Activated naive CD4-positive, alpha-beta T cell treated with anti-CD3 and anti-CD28 coated beads, Interleukin-2, amount 10 ng/mL, durations not matched to agents 7 days and 5 days (primary cell): ENCODE results near the gene VSTM2L.

Source experiments
- CTCF ChIA-PET: fragments of 350-600 bp; sonication (Branson Sonifier 250); formaldehyde crosslinking; loops from one replicate; lab custom pipeline; 2021; ENCODE audit warnings: antibody characterized with exemption; lab: Charles Lee
- DNase-seq: peaks from one replicate; pipeline ENCODE4 v3.0.0-alpha.2; 2020
- H3K27ac Mint-ChIP-seq: one replicate; pipeline ENCODE4 v1.8.0; 2021; ENCODE audit warnings: mild to moderate bottlenecking, moderate library complexity, mixed read lengths
- H3K27me3 Mint-ChIP-seq: one replicate; pipeline ENCODE4 v1.8.0; 2021; ENCODE audit warnings: mild to moderate bottlenecking, mixed read lengths
- H3K36me3 Mint-ChIP-seq: one replicate; pipeline ENCODE4 v1.8.0; 2021; ENCODE audit warnings: mixed read lengths
- H3K4me1 Mint-ChIP-seq: one replicate; pipeline ENCODE4 v1.8.0; 2021; ENCODE audit warnings: mixed read lengths
- H3K4me3 Mint-ChIP-seq: one replicate; pipeline ENCODE4 v1.8.0; 2021; ENCODE audit warnings: mild to moderate bottlenecking, moderate library complexity, mixed read lengths
- H3K9me3 Mint-ChIP-seq: one replicate; pipeline ENCODE4 v1.8.0; 2021; ENCODE audit warnings: mixed read lengths

VSTM2L gene

DNA sequence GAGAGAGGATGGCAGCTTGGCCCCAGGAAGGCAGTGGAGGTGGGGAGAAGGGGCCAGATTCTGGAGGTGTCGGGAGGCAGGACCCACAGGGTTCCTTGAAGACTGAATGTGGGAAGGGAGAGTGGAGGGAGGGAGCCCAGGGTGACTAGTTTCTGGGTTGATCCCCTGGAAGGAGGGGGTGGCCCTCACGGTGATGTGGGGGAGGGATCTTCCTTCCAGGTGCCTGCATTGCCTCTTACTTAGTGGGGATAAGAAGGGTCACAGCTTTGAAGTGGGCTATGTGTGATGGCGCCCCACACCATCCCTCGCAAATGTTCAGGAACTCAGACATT is 26.7 kb downstream of the VSTM2L start:
- H3K9me3 Mint-ChIP-seq, result no peaks in the 10 kb centered on the region
- no peak overlapping the region for H3K27ac Mint-ChIP-seq
- no peaks in the 10 kb centered on the region for H3K36me3 Mint-ChIP-seq
- peaks cover 16% of the 10 kb centered on the region for H3K27me3 Mint-ChIP-seq
- no peaks in the 10 kb centered on the region for H3K4me1 Mint-ChIP-seq
- H3K4me3 Mint-ChIP-seq, result no peak overlapping the region
- CTCF ChIA-PET, result no interaction called here
- DNase-seq, result no peak

DNA sequence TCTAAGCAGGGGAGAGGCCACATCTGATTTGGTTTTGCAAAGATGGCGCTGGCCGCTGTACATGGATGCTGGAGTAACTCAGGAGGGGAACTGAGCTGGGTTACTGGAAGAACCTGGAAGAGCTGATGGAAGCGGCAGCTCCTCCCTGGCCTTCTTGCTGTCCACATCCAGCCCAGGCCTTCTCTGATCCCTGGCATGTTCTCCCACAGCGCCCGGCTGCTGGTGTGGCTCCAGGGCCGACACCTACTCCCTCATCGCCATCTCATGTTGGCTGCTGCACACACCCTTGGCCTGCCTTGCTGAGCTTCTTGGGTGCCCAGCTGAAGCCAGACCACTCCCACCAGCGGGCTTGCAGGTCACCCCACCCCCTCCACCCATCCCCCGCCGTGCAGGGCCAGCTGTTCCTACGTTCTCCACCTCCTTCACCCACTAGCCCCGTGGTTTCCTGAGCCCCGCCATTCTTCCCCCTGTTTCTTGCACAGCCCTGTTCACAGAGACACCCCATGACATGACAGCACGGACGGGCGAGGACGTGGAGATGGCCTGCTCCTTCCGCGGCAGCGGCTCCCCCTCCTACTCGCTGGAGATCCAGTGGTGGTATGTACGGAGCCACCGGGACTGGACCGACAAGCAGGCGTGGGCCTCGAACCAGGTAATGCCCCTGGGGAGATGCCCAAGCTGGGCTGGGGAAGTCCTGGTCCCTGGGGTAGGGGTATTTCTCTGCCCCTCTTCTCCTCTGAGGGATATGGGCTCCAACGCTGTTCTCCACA is 28.4 kb downstream of the VSTM2L start:
- Mint-ChIP-seq H3K36me3 (no peaks in the 10 kb centered on the region), H3K27ac (no peak overlapping the region), H3K4me3 (no peak overlapping the region), H3K9me3 (no peaks in the 10 kb centered on the region), H3K27me3 (peaks cover 13% of the 10 kb centered on the region), H3K4me1 (no peaks in the 10 kb centered on the region)
- CTCF ChIA-PET, result no interaction called here
- no peak for DNase-seq

DNA sequence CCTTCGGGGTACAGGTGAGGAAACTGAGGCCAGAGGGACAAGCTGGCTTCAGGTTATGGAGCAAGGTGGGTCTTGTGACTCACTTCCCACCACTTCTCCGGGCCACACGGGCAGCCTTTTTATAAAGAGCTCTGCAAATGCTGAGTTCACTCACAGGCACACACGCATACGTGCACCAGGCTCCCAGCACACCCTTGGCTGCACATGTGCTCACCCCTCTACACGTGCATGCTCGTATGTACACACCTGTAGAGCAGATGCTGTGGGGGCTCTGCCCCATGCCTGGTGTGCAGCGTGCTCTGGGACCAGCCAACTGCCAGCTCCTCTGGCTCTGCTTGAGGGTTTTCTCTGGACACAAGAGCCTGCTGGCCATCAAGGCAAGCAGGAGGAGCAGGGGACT is 29.1 kb downstream of the VSTM2L start:
- peaks cover 13% of the 10 kb centered on the region for H3K27me3 Mint-ChIP-seq
- H3K9me3 Mint-ChIP-seq, result no peaks in the 10 kb centered on the region
- H3K36me3 Mint-ChIP-seq, result no peaks in the 10 kb centered on the region
- H3K27ac Mint-ChIP-seq, result no peak overlapping the region
- no peaks in the 10 kb centered on the region for H3K4me1 Mint-ChIP-seq
- DNase-seq, result no peak
- CTCF ChIA-PET, result no interaction called here
- H3K4me3 Mint-ChIP-seq, result no peak overlapping the region

DNA sequence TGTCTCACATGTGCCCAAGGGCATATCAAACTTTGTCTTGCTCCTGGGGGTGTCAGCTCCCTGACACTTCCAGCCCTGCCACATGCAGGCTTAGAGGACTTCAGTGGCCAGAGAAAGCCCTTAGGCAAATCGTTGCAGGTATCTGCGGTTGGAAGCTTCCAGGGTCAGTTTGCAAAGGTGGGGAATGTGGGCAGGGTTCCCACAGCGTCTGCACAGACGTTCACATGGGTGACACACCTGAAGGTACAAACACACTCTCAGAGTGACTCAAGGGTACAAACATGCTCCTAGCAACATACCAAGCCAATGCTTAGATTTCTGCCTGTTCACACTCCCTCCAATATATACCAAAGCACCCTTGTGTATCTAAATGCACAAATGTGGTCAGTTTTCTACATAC is 30.0 kb downstream of the VSTM2L start:
- Mint-ChIP-seq H3K27ac (no peak overlapping the region), H3K4me3 (no peak overlapping the region), H3K9me3 (no peaks in the 10 kb centered on the region), H3K4me1 (no peaks in the 10 kb centered on the region), H3K27me3 (peaks cover 13% of the 10 kb centered on the region), H3K36me3 (no peaks in the 10 kb centered on the region)
- CTCF ChIA-PET, result no interaction called here
- no peak for DNase-seq

- H3K27me3 Mint-ChIP-seq, result peaks cover 10% of the 10 kb centered on the region
- no peaks in the 10 kb centered on the region for H3K36me3 Mint-ChIP-seq
- no peaks in the 10 kb centered on the region for H3K4me1 Mint-ChIP-seq
- CTCF ChIA-PET, result no interaction called here
- no peak overlapping the region for H3K27ac Mint-ChIP-seq
- no peak for DNase-seq
- H3K4me3 Mint-ChIP-seq, result no peak overlapping the region
- H3K9me3 Mint-ChIP-seq, result no peaks in the 10 kb centered on the region
Measured at GRCh38 chr20:37933786-37934633, 31.1 kb downstream of the VSTM2L start.

DNA sequence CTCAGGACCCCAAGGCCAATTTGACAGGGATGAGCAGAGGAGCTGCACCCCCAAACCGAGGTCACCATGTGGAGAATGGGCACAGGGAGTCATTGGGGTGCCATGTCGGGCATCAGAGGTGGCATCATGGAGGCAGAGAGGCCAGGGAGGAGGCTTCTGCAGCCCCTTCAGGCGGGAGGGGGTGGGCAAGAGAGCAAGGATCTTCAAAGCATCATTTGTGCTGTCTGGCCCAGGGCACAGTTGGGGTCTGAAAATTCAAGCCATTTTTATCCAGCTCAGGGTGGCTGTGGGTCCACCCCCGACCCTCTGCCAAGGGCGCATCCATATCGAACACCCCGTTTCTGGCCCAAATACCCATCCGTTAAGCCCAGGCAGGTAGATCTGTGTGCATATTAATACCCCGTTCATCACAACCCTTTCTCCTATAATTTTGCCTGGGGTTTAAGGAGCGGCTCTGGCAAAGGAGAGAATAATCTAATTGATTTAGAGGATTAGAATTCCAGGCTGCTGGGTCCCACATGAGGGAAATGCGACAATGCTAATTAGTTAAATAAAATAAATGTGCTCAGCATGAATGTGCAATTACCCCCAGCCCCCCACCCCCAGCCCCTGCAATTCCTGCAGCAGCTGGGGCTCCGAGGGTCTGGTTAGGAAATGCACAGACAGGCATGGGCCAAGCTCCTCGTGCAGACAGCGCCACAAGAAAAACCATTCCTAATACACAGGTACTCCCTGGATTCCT is 31.9 kb downstream of the VSTM2L start:
- CTCF ChIA-PET, result no interaction called here
- Mint-ChIP-seq H3K36me3 (no peaks in the 10 kb centered on the region), H3K27ac (no peak overlapping the region), H3K27me3 (peaks cover 4% of the 10 kb centered on the region), H3K4me1 (no peaks in the 10 kb centered on the region), H3K4me3 (no peak overlapping the region), H3K9me3 (no peaks in the 10 kb centered on the region)
- no peak for DNase-seq

- CTCF ChIA-PET, result no interaction called here
- no peaks in the 10 kb centered on the region for H3K9me3 Mint-ChIP-seq
- H3K27ac Mint-ChIP-seq, result no peak overlapping the region
Measured at GRCh38 chr20:37935435-37935834, 32.5 kb downstream of the VSTM2L start.

DNA sequence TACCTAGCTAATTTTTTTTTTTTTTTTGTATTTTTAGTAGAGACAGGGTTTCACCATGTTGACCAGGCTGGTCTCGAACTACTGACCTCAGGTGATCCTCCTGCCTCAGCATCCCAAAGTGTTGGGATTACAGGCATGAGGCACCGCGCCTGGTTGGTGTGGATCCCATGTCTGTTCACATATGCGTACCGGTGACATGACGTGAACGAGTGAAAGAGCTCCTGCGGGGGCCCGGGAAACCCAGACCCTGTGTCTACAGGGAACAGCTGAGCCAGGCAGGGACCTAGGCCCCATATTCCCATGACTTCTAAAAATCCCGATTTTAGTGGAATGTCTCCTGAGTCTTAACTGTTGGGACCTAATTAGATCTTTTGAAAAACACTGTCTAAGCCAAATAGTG is 33.1 kb downstream of the VSTM2L start:
- Mint-ChIP-seq H3K9me3 (no peaks in the 10 kb centered on the region), H3K36me3 (no peaks in the 10 kb centered on the region), H3K27me3 (no peaks in the 10 kb centered on the region), H3K4me3 (no peak overlapping the region), H3K4me1 (no peaks in the 10 kb centered on the region), H3K27ac (no peak overlapping the region)
- no peak for DNase-seq
- CTCF ChIA-PET, result no interaction called here

More at GRCh38 chr20:37935435-37935834, 32.5 kb downstream of the VSTM2L start:
- no peak for DNase-seq
- Mint-ChIP-seq H3K27me3 (peaks cover 4% of the 10 kb centered on the region), H3K36me3 (no peaks in the 10 kb centered on the region), H3K4me1 (no peaks in the 10 kb centered on the region), H3K4me3 (no peak overlapping the region)

DNA sequence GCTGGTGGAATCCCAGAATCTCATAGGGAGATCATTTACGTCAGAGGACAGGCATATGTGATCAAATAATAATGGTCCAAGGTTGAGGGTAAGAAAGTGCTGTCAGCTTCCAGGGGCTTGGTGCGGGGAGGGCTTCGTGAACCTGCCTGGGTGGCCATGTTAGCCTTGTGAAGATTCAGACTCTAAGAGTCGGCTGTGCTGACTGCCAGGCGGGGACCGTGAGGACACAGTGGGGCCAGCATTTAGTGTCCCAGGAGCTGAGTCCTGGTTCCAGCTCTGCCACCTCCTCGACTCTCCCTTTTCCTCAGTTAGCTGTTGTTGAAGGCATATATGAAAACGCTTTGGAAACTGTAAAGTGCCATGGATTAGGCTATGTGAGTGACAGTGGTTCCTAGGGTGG is 33.5 kb downstream of the VSTM2L start:
- DNase-seq, result no peak
- no peaks in the 10 kb centered on the region for H3K9me3 Mint-ChIP-seq
- no peaks in the 10 kb centered on the region for H3K36me3 Mint-ChIP-seq
- no peak overlapping the region for H3K4me3 Mint-ChIP-seq
- no peaks in the 10 kb centered on the region for H3K27me3 Mint-ChIP-seq
- H3K4me1 Mint-ChIP-seq, result no peaks in the 10 kb centered on the region
- H3K27ac Mint-ChIP-seq, result no peak overlapping the region
- CTCF ChIA-PET, result no interaction called here

GRCh38 chr20:37937686-37938085 is 34.8 kb downstream of the VSTM2L start:
- Mint-ChIP-seq H3K36me3 (no peaks in the 10 kb centered on the region), H3K9me3 (no peaks in the 10 kb centered on the region), H3K4me3 (no peak overlapping the region), H3K4me1 (no peaks in the 10 kb centered on the region), H3K27ac (no peak overlapping the region), H3K27me3 (no peaks in the 10 kb centered on the region)
- CTCF ChIA-PET, result no interaction called here
- no peak for DNase-seq

GRCh38 chr20:37938181-37938750 is 35.3 kb downstream of the VSTM2L start:
- CTCF ChIA-PET, result no interaction called here
- Mint-ChIP-seq H3K36me3 (no peaks in the 10 kb centered on the region), H3K4me3 (no peak overlapping the region), H3K27me3 (no peaks in the 10 kb centered on the region), H3K9me3 (no peaks in the 10 kb centered on the region), H3K4me1 (no peaks in the 10 kb centered on the region), H3K27ac (no peak overlapping the region)
- DNase-seq, result no peak

DNA sequence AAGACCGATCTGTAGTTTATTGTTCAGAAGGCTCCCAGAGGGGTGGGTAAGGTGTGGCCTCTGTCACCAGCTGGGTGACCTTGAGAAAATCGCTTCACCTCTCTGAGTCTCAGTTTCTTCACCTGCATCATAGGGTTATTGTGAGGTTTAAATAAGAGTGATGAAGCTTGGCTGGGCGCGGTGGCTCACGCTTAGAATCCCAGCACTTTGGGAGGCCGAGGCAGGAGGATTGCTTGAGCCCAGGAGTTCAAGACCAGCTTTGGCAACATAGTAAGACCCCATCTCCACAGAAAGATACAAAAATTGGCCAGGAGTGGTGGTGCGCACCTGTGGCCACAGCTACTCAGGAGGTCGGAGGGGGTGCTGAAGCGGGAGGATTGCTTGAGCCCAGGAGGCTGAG is 36.0 kb downstream of the VSTM2L start:
- Mint-ChIP-seq H3K36me3 (no peaks in the 10 kb centered on the region), H3K27ac (no peak overlapping the region), H3K27me3 (no peaks in the 10 kb centered on the region), H3K9me3 (no peaks in the 10 kb centered on the region), H3K4me3 (no peak overlapping the region), H3K4me1 (no peaks in the 10 kb centered on the region)
- CTCF ChIA-PET, result no interaction called here
- no peak for DNase-seq

- no peak for DNase-seq
- Mint-ChIP-seq H3K27ac (no peak overlapping the region), H3K9me3 (no peaks in the 10 kb centered on the region), H3K27me3 (no peaks in the 10 kb centered on the region), H3K36me3 (no peaks in the 10 kb centered on the region), H3K4me1 (no peaks in the 10 kb centered on the region), H3K4me3 (no peak overlapping the region)
- CTCF ChIA-PET, result no interaction called here
Measured at GRCh38 chr20:37939701-37940560, 37.0 kb downstream of the VSTM2L start.

DNA sequence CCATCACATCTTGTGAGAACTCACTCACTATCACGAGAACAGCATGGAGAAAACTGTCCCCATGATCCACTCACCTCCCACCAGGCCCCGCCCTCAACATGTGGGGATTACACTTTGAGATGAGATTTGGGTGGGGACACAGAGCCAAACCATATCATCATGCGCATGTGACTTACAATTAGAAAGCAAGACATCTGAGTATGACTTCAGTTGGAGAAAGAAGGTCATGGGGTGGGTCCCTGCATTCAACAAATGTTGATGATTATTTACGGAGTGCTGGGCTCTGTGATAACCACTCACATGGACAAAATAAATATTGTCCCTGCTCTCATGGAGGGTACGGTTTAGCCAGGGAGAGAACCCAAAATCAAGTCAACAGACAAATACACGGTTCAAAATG is 37.9 kb downstream of the VSTM2L start:
- H3K36me3 Mint-ChIP-seq, result no peaks in the 10 kb centered on the region
- H3K4me1 Mint-ChIP-seq, result no peaks in the 10 kb centered on the region
- H3K4me3 Mint-ChIP-seq, result no peak overlapping the region
- H3K27ac Mint-ChIP-seq, result no peak overlapping the region
- no peaks in the 10 kb centered on the region for H3K27me3 Mint-ChIP-seq
- no peak for DNase-seq
- no peaks in the 10 kb centered on the region for H3K9me3 Mint-ChIP-seq
- CTCF ChIA-PET, result no interaction called here
